Fibroblast of pulmonary artery (primary cell): Measurements from ENCODE around the gene SLC38A7.

Source experiments
- DNase-seq: peaks from one replicate; pipeline ENCODE4 v3.0.0-alpha.2; 2010; ENCODE audit warnings: low read depth
- H3K4me3 ChIP-seq: replicated peaks from 2 replicates; pipeline ENCODE4 v1.5.1; 2011; ENCODE audit warnings: low read depth, mild to moderate bottlenecking, control low read depth, low read length, moderate library complexity
- CTCF ChIP-seq: IDR thresholded peaks from 2 replicates; pipeline ENCODE4 v1.5.1; 2011; ENCODE audit warnings: mild to moderate bottlenecking, control low read depth, low read length, inconsistent platforms; ENCODE audit errors: missing control alignments

SLC38A7 gene

GRCh38 chr16:58656899-58657298 is 27.7 kb downstream of the SLC38A7 start:
- DNase-seq: no peak
- TF ChIP-seq CTCF: no peak
- no peak overlapping the region for H3K4me3 ChIP-seq

- H3K4me3 ChIP-seq: no peak overlapping the region
- TF ChIP-seq CTCF: no peak
- no peak for DNase-seq
Observed at GRCh38 chr16:58655215-58655596, 29.4 kb downstream of the SLC38A7 start.

DNA sequence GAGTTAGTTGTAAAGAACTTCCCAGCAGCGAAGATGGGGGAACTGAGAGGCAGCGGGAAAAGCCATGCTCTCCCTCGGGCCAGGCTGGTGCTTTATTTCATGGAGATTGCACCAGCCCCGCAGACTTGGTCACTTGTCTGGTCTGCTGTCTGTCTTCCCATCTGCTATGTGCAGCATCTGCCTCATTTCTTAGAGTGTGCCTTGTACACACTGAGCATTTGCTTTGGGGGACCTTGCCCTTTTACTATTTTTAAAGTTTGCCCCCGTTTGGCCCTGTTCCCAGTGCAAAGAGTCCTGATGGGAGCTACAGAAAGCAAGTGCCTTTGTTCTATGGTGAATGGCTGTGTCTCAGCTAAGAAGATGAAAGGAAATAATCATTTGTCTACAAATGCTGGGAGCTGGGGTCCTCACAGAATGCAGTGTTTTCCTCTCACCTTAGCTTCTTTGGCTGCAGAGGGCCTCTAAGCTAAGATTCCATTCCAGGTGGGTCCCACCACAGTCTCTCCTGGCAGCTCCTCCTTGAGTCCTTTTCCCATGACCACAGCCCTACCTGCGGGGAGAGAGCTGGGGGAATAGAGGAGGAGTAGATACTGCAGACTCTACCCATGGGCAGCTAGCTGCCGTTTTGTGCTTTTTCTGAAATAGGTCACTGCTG is 29.9 kb downstream of the SLC38A7 start:
- no peak for DNase-seq
- H3K4me3 ChIP-seq: no peak overlapping the region
- no peak for TF ChIP-seq CTCF

DNA sequence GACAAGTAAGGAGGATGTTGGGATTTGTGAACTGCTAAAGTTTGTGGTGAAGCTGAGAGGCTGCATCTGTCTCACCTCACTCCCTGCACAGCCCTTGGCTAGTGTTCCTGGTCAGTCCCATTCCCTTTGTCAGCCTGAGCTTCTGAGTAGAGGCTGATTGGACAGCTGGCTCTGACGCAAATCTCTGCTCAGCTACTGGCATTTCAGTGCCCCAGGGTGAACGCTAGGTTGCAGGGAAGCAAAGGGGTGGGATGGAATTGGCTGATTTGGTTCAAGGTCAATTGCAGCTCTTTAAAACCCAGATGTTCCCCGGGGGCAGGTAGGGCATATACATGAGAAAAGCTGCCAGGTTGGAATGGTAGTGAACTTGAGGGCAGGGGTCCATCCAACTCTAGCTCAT is 31.8 kb downstream of the SLC38A7 start:
- no peak overlapping the region for H3K4me3 ChIP-seq

DNA sequence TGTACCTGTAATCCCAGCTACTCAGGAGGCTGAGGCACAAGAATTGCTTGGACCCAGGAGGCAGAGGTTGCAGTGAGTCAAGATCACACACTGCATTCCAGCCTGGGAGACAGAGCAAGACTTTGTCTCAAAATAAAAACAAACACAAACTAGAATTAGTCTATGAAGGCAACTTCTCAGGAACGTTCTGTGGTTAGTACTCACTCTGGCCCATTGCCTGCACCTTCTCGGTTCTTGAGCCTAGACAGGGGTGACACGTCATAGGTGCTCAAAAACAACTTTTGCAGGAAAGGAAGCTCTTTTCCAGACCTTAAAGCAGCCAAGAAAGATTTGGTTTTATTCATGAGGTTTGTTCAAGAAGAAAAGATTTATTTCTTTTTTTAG is 32.6 kb downstream of the SLC38A7 start:
- peak; percentile 19 for DNase-seq
- TF ChIP-seq CTCF: no peak
- H3K4me3 ChIP-seq: no peak overlapping the region

More for the DNA sequence above, 31.8 kb downstream of the SLC38A7 start:
- DNase-seq: peak; percentile 45
- no peak for TF ChIP-seq CTCF

- TF ChIP-seq CTCF: no peak
- no peak overlapping the region for H3K4me3 ChIP-seq
- DNase-seq: no peak
Observed at GRCh38 chr16:58649707-58650106, 34.9 kb downstream of the SLC38A7 start.

GRCh38 chr16:58647107-58647506 is 37.5 kb downstream of the SLC38A7 start:
- no peak for TF ChIP-seq CTCF
- no peak overlapping the region for H3K4me3 ChIP-seq
- DNase-seq: no peak
